Activated CD8-positive, alpha-beta T cell treated with anti-CD3 and anti-CD28 coated beads, Interleukin-2, amount 10 ng/mL, durations not matched to agents 7 days and 5 days (primary cell): ENCODE results near the gene PLXNC1. TPM values are rescaled to one million over a fixed set of nuclear protein-coding genes. Genes with fewer than 3 reads are reported as not detected.

Experiments
- ATAC-seq: fragments of 150-1000 bp; cut with Tn5 transposase; one replicate; pipeline ENCODE4 v1.10.0; 2021; ENCODE audit warnings: moderate library complexity
- CTCF ChIA-PET: fragments of 350-600 bp; sonication (Branson Sonifier 250); formaldehyde crosslinking; loops from one replicate; lab custom pipeline; 2021; ENCODE audit warnings: antibody characterized with exemption; lab: Charles Lee
- POLR2A ChIA-PET: fragments of 350-600 bp; sonication (Branson Sonifier 250); formaldehyde crosslinking; loops from one replicate; lab custom pipeline; 2021; ENCODE audit warnings: antibody characterized with exemption; lab: Charles Lee
- DNase-seq: peaks from one replicate; pipeline ENCODE4 v3.0.0-alpha.2; 2020
- H3K27ac Mint-ChIP-seq: one replicate; pipeline ENCODE4 v1.8.0; 2021; ENCODE audit warnings: mild to moderate bottlenecking, mixed read lengths
- H3K27me3 Mint-ChIP-seq: one replicate; pipeline ENCODE4 v1.8.0; 2021; ENCODE audit warnings: low read depth, mixed read lengths
- H3K36me3 Mint-ChIP-seq: one replicate; pipeline ENCODE4 v1.8.0; 2021; ENCODE audit warnings: low read depth, mixed read lengths
- H3K4me1 Mint-ChIP-seq: one replicate; pipeline ENCODE4 v1.8.0; 2021; ENCODE audit warnings: low read depth, mixed read lengths
- H3K4me3 Mint-ChIP-seq: one replicate; pipeline ENCODE4 v1.8.0; 2021; ENCODE audit warnings: mild to moderate bottlenecking, mixed read lengths
- H3K9me3 Mint-ChIP-seq: one replicate; pipeline ENCODE4 v1.8.0; 2022; ENCODE audit warnings: mixed read lengths; ENCODE audit not compliant: insufficient read depth
- total RNA-seq, 2 experiments: library from RNA; stranded (reverse); gene quantifications; one replicate each; pipeline ENCODE4 v1.2.3, GENCODE V29; 2021

Gene PLXNC1
- total RNA-seq, 2 experiments from 2014 or later = 43.8 to 45.6 TPM

GRCh38 chr12:94286583-94287244, 138.3 kb downstream of the PLXNC1 start:
- Mint-ChIP-seq H3K36me3 (peaks cover 64% of the 10 kb centered on the region), H3K9me3 (no peaks in the 10 kb centered on the region), H3K27me3 (no peaks in the 10 kb centered on the region), H3K4me3 (no peak overlapping the region), H3K4me1 (peaks cover 21% of the 10 kb centered on the region), H3K27ac (no peak overlapping the region)
- ChIA-PET POLR2A (no interaction called here), CTCF (no interaction called here)
- DNase-seq (no peak), ATAC-seq (no peak)

- H3K27ac Mint-ChIP-seq = no peak overlapping the region
- H3K27me3 Mint-ChIP-seq = no peaks in the 10 kb centered on the region
- no peak overlapping the region for H3K4me3 Mint-ChIP-seq
- no peak for DNase-seq
- CTCF ChIA-PET = no interaction called here
- H3K9me3 Mint-ChIP-seq = no peaks in the 10 kb centered on the region
- H3K36me3 Mint-ChIP-seq = peaks cover 62% of the 10 kb centered on the region
- ATAC-seq = no peak
- POLR2A ChIA-PET = no interaction called here
- H3K4me1 Mint-ChIP-seq = peaks cover 16% of the 10 kb centered on the region
Measured at GRCh38 chr12:94287245-94287628, 138.9 kb downstream of the PLXNC1 start.

GRCh38 chr12:94289461-94290312, 141.3 kb downstream of the PLXNC1 start:
- ChIA-PET POLR2A (no interaction called here), CTCF (interaction anchor here (1.0 to 1.1 kb wide), 2 partner anchors 27 to 133 kb away, joined by 3 read pairs; no protein-coding TSS in a partner anchor)
- no peak overlapping the region for H3K27ac Mint-ChIP-seq
- H3K9me3 Mint-ChIP-seq = no peaks in the 10 kb centered on the region
- DNase-seq (no peak), ATAC-seq (no peak)
- H3K36me3 Mint-ChIP-seq = peaks cover 50% of the 10 kb centered on the region
- no peaks in the 10 kb centered on the region for H3K27me3 Mint-ChIP-seq
- peaks cover 3% of the 10 kb centered on the region for H3K4me1 Mint-ChIP-seq
- H3K4me3 Mint-ChIP-seq = no peak overlapping the region

DNA sequence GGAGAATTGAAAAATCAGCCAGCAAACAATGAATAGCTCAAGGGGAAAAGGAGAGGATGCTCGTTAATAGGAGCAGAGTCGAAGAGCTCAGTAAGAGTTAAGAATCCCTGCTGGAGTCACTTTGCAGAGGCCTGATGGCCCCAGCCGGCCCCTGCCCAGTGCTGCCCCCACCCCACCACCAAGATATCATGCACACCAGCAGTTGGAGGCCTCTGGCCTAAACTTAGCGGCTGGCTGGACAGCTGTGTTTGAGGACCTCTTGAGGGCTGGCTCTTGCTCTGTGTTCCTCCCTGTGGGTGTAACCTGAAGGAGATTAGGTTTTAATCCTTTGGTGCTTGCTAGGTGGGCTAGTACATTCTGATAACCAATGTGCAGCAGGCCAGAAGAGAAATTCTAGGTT, 142.0 kb downstream of the PLXNC1 start:
- no peaks in the 10 kb centered on the region for H3K27me3 Mint-ChIP-seq
- H3K4me1 Mint-ChIP-seq = peaks cover 5% of the 10 kb centered on the region
- ATAC-seq = no peak
- H3K27ac Mint-ChIP-seq = no peak overlapping the region
- POLR2A ChIA-PET = no interaction called here
- CTCF ChIA-PET = no interaction called here
- no peak overlapping the region for H3K4me3 Mint-ChIP-seq
- peaks cover 51% of the 10 kb centered on the region for H3K36me3 Mint-ChIP-seq
- no peak for DNase-seq
- H3K9me3 Mint-ChIP-seq = no peaks in the 10 kb centered on the region

- no peaks in the 10 kb centered on the region for H3K27me3 Mint-ChIP-seq
- H3K36me3 Mint-ChIP-seq = peaks cover 67% of the 10 kb centered on the region
- ChIA-PET CTCF (no interaction called here), POLR2A (no interaction called here)
- no peak overlapping the region for H3K4me3 Mint-ChIP-seq
- peaks cover 5% of the 10 kb centered on the region for H3K4me1 Mint-ChIP-seq
- ATAC-seq = no peak
- no peaks in the 10 kb centered on the region for H3K9me3 Mint-ChIP-seq
- no peak overlapping the region for H3K27ac Mint-ChIP-seq
- no peak for DNase-seq
Measured at GRCh38 chr12:94297096-94297699, 148.8 kb downstream of the PLXNC1 start.

GRCh38 chr12:94297876-94298505, 149.6 kb downstream of the PLXNC1 start:
- Mint-ChIP-seq H3K27me3 (no peaks in the 10 kb centered on the region), H3K9me3 (no peaks in the 10 kb centered on the region), H3K36me3 (peaks cover 74% of the 10 kb centered on the region), H3K27ac (no peak overlapping the region), H3K4me1 (peaks cover 5% of the 10 kb centered on the region), H3K4me3 (no peak overlapping the region)
- ChIA-PET CTCF (no interaction called here), POLR2A (no interaction called here)
- DNase-seq (no peak), ATAC-seq (no peak)

GRCh38 chr12:94299846-94300245, 151.5 kb downstream of the PLXNC1 start:
- H3K4me3 Mint-ChIP-seq = no peak overlapping the region
- POLR2A ChIA-PET = no interaction called here
- peaks cover 81% of the 10 kb centered on the region for H3K36me3 Mint-ChIP-seq
- H3K4me1 Mint-ChIP-seq = peaks cover 18% of the 10 kb centered on the region
- DNase-seq (no peak), ATAC-seq (no peak)
- H3K9me3 Mint-ChIP-seq = no peaks in the 10 kb centered on the region
- no peak overlapping the region for H3K27ac Mint-ChIP-seq
- CTCF ChIA-PET = no interaction called here
- H3K27me3 Mint-ChIP-seq = no peaks in the 10 kb centered on the region

DNA sequence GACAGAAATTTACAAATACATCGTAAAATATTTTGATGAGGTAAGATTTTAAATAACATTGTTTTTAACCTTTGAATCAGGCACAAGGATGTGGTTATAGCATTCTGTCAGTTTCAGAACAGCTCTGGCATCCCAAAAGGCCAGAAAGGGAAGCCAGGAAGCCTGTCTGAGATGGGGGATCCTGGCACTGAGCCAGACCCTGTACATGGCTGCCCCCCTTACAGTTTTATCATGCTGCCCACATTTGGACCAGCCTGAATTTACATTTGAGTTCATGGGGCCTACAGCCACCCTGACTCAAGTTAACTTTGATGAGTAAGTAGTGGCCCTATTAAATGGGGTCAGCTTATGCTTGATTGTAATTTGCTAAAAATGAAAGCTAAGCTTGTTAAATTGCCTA, 155.6 kb downstream of the PLXNC1 start:
- POLR2A ChIA-PET = no interaction called here
- Mint-ChIP-seq H3K27me3 (no peaks in the 10 kb centered on the region), H3K9me3 (no peaks in the 10 kb centered on the region), H3K36me3 (peaks cover 85% of the 10 kb centered on the region), H3K4me3 (no peak overlapping the region), H3K4me1 (peaks cover 41% of the 10 kb centered on the region), H3K27ac (no peak overlapping the region)
- DNase-seq (no peak), ATAC-seq (no peak)
- CTCF ChIA-PET = interaction anchor here (1.0 to 3.7 kb wide), 5 partner anchors 14 to 202 kb away, joined by 3 to 13 read pairs (median 3); no protein-coding TSS in a partner anchor

DNA sequence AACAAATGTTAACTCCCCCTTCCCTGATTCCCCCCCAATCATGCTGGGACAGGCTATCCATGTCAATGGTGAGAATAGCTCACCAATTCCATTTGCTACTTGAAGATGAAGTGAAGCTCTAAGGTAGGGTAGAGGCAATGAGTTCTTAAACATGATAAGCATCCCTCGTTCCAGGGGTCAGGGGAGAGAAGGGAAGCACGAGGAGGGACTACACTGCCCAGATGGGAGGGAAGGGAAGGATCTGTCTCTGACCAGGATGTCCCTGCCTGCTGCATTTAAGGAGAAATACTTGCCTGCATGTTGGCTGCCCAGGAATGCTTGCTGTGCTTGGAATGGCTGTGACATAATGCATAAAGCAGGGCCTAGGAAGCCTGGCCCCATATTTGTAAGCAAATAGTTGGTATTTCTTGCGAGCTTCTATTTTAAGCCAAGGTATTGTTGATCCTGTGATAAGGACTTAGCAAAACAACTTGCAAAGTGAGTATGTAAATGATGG, 156.2 kb downstream of the PLXNC1 start:
- no peak for DNase-seq
- no peak for ATAC-seq
- peak overlapping the region; percentile 71 for H3K27ac Mint-ChIP-seq
- H3K4me1 Mint-ChIP-seq = peaks cover 41% of the 10 kb centered on the region
- no peaks in the 10 kb centered on the region for H3K9me3 Mint-ChIP-seq
- ChIA-PET CTCF (interaction anchor here (1.0 to 3.7 kb wide), 6 partner anchors 13 to 202 kb away, joined by 3 to 13 read pairs (median 4); no protein-coding TSS in a partner anchor), POLR2A (interaction anchor here (1.5 to 1.6 kb wide), 2 partner anchors 97 to 99 kb away, joined by 3 to 5 read pairs; no protein-coding TSS in a partner anchor)
- H3K27me3 Mint-ChIP-seq = no peaks in the 10 kb centered on the region
- H3K36me3 Mint-ChIP-seq = peaks cover 88% of the 10 kb centered on the region
- no peak overlapping the region for H3K4me3 Mint-ChIP-seq

GRCh38 chr12:94305130-94305957, 157.0 kb downstream of the PLXNC1 start:
- Mint-ChIP-seq H3K27me3 (no peaks in the 10 kb centered on the region), H3K4me1 (peaks cover 42% of the 10 kb centered on the region), H3K9me3 (no peaks in the 10 kb centered on the region), H3K27ac (peak overlapping the region; percentile 71), H3K36me3 (peaks cover 86% of the 10 kb centered on the region), H3K4me3 (peak overlapping the region; percentile 12)
- ChIA-PET POLR2A (interaction anchor here (0.6 to 1.6 kb wide), 5 partner anchors 36 to 121 kb away, joined by 3 to 5 read pairs (median 3); no protein-coding TSS in a partner anchor), CTCF (interaction anchor here (1.0 to 3.7 kb wide), 8 partner anchors 13 to 203 kb away, joined by 3 to 13 read pairs (median 4); no protein-coding TSS in a partner anchor)
- DNase-seq (peak; percentile 79), ATAC-seq (peak; percentile 93)
